ENCODE results near the gene SH3BP2. TPM values are rescaled to one million over a fixed set of nuclear protein-coding genes. Genes with fewer than 3 reads are reported as not detected.

Gene SH3BP2
- total and polyA plus RNA-seq, 4 donors, result 13.6 to 64.6 (median 43.3) TPM

GRCh38 chr4:2873329-2873728 is 80.4 kb downstream of the SH3BP2 start:
- DNase-seq (ENCODE audit: low read depth in 4 of 6, low spot score in 6 of 6), result no peak
- Histone ChIP-seq H3K9me3 (ENCODE audit: control insufficient read depth, insufficient read depth, low read length) (no peaks in the 10 kb centered on the region), H3K4me1 (ENCODE audit: control insufficient read depth, insufficient read depth, low read length) (peaks cover 8% of the 10 kb centered on the region), H3K4me3 (ENCODE audit: low read depth, low read length) (no peak overlapping the region), H3K27ac (ENCODE audit: low read depth, low read length) (no peak overlapping the region), H3K36me3 (ENCODE audit: control insufficient read depth, insufficient read depth, low read length) (peaks cover 14% of the 10 kb centered on the region), H3K27me3 (ENCODE audit: control insufficient read depth, insufficient read depth, low read length) (no peaks in the 10 kb centered on the region)
- WGBS (ENCODE audit: insufficient coverage), result no CpG with 5 or more reads among the region's 1 CpG

DNA sequence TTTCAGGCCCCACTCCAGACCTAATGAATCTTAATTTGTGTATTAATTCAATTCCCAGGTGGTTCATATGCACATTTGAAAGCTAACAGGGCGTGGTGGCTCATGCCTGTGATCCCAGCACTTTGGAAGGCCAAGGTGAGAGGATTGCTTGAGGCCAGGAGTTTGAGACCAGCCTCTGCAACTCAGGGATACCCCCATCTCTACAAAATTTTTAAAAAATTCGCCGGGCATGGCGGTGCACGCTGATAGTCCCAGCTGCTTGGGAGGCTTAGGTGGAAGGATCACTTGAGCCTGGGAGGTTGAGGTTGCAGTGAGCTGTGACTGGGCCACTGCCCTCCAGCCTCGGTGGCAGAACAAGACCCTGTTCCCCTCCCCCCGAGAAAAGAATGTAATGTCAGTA is 82.0 kb downstream of the SH3BP2 start:
- H3K36me3 ChIP-seq (ENCODE audit: control insufficient read depth, insufficient read depth, low read length), result peaks cover 26% of the 10 kb centered on the region
- 100% methylated on average over 1 of the region's 7 CpGs for WGBS (ENCODE audit: insufficient coverage)
- H3K27ac ChIP-seq (ENCODE audit: low read depth, low read length), result no peak overlapping the region
- H3K27me3 ChIP-seq (ENCODE audit: control insufficient read depth, insufficient read depth, low read length), result no peaks in the 10 kb centered on the region
- no peak overlapping the region for H3K4me3 ChIP-seq (ENCODE audit: low read depth, low read length)
- no peaks in the 10 kb centered on the region for H3K4me1 ChIP-seq (ENCODE audit: control insufficient read depth, insufficient read depth, low read length)
- H3K9me3 ChIP-seq (ENCODE audit: control insufficient read depth, insufficient read depth, low read length), result no peaks in the 10 kb centered on the region
- DNase-seq (ENCODE audit: low read depth in 4 of 6, low spot score in 6 of 6), result no peak

GRCh38 chr4:2875556-2875955 is 82.7 kb downstream of the SH3BP2 start:
- 82% methylated on average over 1 of the region's 3 CpGs for WGBS (ENCODE audit: insufficient coverage)

DNA sequence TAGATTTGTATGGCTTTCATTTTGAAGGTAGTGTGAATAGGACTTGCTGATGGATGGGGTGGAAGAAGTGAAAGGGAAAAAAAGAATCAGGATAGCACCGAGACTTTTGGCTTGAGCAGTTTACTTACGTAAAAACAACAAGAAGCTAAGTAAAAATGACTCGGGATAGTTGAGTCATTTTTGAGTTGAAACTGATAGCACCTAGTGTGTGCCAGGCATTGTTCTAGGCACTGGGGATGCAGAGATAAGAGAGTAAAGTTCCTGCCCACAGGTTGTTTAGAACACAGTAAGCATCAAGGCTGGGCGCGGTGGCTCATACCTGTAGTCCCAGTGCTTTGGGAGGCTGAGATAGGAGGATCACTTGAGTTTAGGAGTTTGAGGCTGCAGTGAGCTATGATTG is 85.5 kb downstream of the SH3BP2 start:
- WGBS (ENCODE audit: insufficient coverage), result 93% methylated on average over 5 of the region's 5 CpGs
- H3K4me3 ChIP-seq (ENCODE audit: low read depth, low read length), result no peak overlapping the region
- no peak for DNase-seq (ENCODE audit: low read depth in 4 of 6, low spot score in 6 of 6)
- no peaks in the 10 kb centered on the region for H3K4me1 ChIP-seq (ENCODE audit: control insufficient read depth, insufficient read depth, low read length)
- H3K9me3 ChIP-seq (ENCODE audit: control insufficient read depth, insufficient read depth, low read length), result no peaks in the 10 kb centered on the region
- no peaks in the 10 kb centered on the region for H3K27me3 ChIP-seq (ENCODE audit: control insufficient read depth, insufficient read depth, low read length)
- no peak overlapping the region for H3K27ac ChIP-seq (ENCODE audit: low read depth, low read length)
- peaks cover 26% of the 10 kb centered on the region for H3K36me3 ChIP-seq (ENCODE audit: control insufficient read depth, insufficient read depth, low read length)

More at GRCh38 chr4:2875556-2875955, 82.7 kb downstream of the SH3BP2 start:
- Histone ChIP-seq H3K4me3 (ENCODE audit: low read depth, low read length) (no peak overlapping the region), H3K9me3 (ENCODE audit: control insufficient read depth, insufficient read depth, low read length) (no peaks in the 10 kb centered on the region), H3K36me3 (ENCODE audit: control insufficient read depth, insufficient read depth, low read length) (peaks cover 26% of the 10 kb centered on the region), H3K4me1 (ENCODE audit: control insufficient read depth, insufficient read depth, low read length) (no peaks in the 10 kb centered on the region), H3K27ac (ENCODE audit: low read depth, low read length) (no peak overlapping the region), H3K27me3 (ENCODE audit: control insufficient read depth, insufficient read depth, low read length) (no peaks in the 10 kb centered on the region)
- no peak for DNase-seq (ENCODE audit: low read depth in 4 of 6, low spot score in 6 of 6)

- no peak for DNase-seq (ENCODE audit: low read depth in 4 of 6, low spot score in 6 of 6)
- Histone ChIP-seq H3K36me3 (ENCODE audit: control insufficient read depth, insufficient read depth, low read length) (peaks cover 31% of the 10 kb centered on the region), H3K27ac (ENCODE audit: low read depth, low read length) (no peak overlapping the region), H3K4me1 (ENCODE audit: control insufficient read depth, insufficient read depth, low read length) (no peaks in the 10 kb centered on the region), H3K27me3 (ENCODE audit: control insufficient read depth, insufficient read depth, low read length) (no peaks in the 10 kb centered on the region), H3K4me3 (ENCODE audit: low read depth, low read length) (no peak overlapping the region), H3K9me3 (ENCODE audit: control insufficient read depth, insufficient read depth, low read length) (no peaks in the 10 kb centered on the region)
- 94% methylated on average over 3 of the region's 5 CpGs for WGBS (ENCODE audit: insufficient coverage)
Measured at GRCh38 chr4:2879026-2879425, 86.1 kb downstream of the SH3BP2 start.

- no peak overlapping the region for H3K4me3 ChIP-seq (ENCODE audit: low read depth, low read length)
- no peaks in the 10 kb centered on the region for H3K27me3 ChIP-seq (ENCODE audit: control insufficient read depth, insufficient read depth, low read length)
- DNase-seq (ENCODE audit: low read depth in 4 of 6, low spot score in 6 of 6), result no peak
- H3K4me1 ChIP-seq (ENCODE audit: control insufficient read depth, insufficient read depth, low read length), result peaks cover 2% of the 10 kb centered on the region
- H3K27ac ChIP-seq (ENCODE audit: low read depth, low read length), result no peak overlapping the region
- no CpG with 5 or more reads among the region's 3 CpGs for WGBS (ENCODE audit: insufficient coverage)
- H3K36me3 ChIP-seq (ENCODE audit: control insufficient read depth, insufficient read depth, low read length), result peaks cover 37% of the 10 kb centered on the region
- H3K9me3 ChIP-seq (ENCODE audit: control insufficient read depth, insufficient read depth, low read length), result no peaks in the 10 kb centered on the region
Measured at GRCh38 chr4:2881431-2881830, 88.5 kb downstream of the SH3BP2 start.

DNA sequence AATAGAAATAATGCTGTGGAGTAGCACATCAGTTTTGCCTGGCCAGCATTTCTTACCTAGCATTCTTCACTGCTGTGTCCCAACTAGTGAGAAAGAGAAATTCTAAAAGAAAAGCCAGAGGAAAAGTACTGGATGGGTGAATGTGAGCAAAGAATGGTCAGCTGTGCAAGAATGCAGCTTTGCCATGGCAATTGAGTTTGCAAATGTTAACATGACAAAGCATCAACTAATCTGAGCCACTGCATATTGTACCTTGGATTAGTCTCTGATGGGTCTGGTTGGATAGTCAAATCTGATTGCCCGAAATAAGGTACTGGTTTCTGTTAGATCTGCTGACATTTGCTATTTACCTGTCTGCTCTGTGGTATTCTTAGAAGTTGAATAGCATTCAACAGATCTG is 89.5 kb downstream of the SH3BP2 start:
- H3K4me1 ChIP-seq (ENCODE audit: control insufficient read depth, insufficient read depth, low read length), result peaks cover 4% of the 10 kb centered on the region
- H3K36me3 ChIP-seq (ENCODE audit: control insufficient read depth, insufficient read depth, low read length), result peaks cover 41% of the 10 kb centered on the region
- no peaks in the 10 kb centered on the region for H3K9me3 ChIP-seq (ENCODE audit: control insufficient read depth, insufficient read depth, low read length)
- WGBS (ENCODE audit: insufficient coverage), result no CpG with 5 or more reads among the region's 1 CpG
- no peak overlapping the region for H3K4me3 ChIP-seq (ENCODE audit: low read depth, low read length)
- no peak overlapping the region for H3K27ac ChIP-seq (ENCODE audit: low read depth, low read length)
- no peaks in the 10 kb centered on the region for H3K27me3 ChIP-seq (ENCODE audit: control insufficient read depth, insufficient read depth, low read length)
- no peak for DNase-seq (ENCODE audit: low read depth in 4 of 6, low spot score in 6 of 6)

GRCh38 chr4:2886161-2886560 is 93.3 kb downstream of the SH3BP2 start:
- Histone ChIP-seq H3K9me3 (ENCODE audit: control insufficient read depth, insufficient read depth, low read length) (no peaks in the 10 kb centered on the region), H3K27ac (ENCODE audit: low read depth, low read length) (no peak overlapping the region), H3K27me3 (ENCODE audit: control insufficient read depth, insufficient read depth, low read length) (no peaks in the 10 kb centered on the region), H3K36me3 (ENCODE audit: control insufficient read depth, insufficient read depth, low read length) (peaks cover 37% of the 10 kb centered on the region), H3K4me1 (ENCODE audit: control insufficient read depth, insufficient read depth, low read length) (peaks cover 7% of the 10 kb centered on the region), H3K4me3 (ENCODE audit: low read depth, low read length) (no peak overlapping the region)
- DNase-seq (ENCODE audit: low read depth in 4 of 6, low spot score in 6 of 6), result no peak
- 88% methylated on average over 7 of the region's 9 CpGs for WGBS (ENCODE audit: insufficient coverage)

GRCh38 chr4:2886622-2887021 is 93.7 kb downstream of the SH3BP2 start:
- 77% methylated on average over 6 of the region's 6 CpGs for WGBS (ENCODE audit: insufficient coverage)
- peak in 1 of 6 donors; percentile 59 for DNase-seq (ENCODE audit: low read depth in 4 of 6, low spot score in 6 of 6)
- H3K36me3 ChIP-seq (ENCODE audit: control insufficient read depth, insufficient read depth, low read length), result peaks cover 37% of the 10 kb centered on the region
- no peak overlapping the region for H3K4me3 ChIP-seq (ENCODE audit: low read depth, low read length)
- peaks cover 8% of the 10 kb centered on the region for H3K4me1 ChIP-seq (ENCODE audit: control insufficient read depth, insufficient read depth, low read length)
- no peak overlapping the region for H3K27ac ChIP-seq (ENCODE audit: low read depth, low read length)
- no peaks in the 10 kb centered on the region for H3K27me3 ChIP-seq (ENCODE audit: control insufficient read depth, insufficient read depth, low read length)
- no peaks in the 10 kb centered on the region for H3K9me3 ChIP-seq (ENCODE audit: control insufficient read depth, insufficient read depth, low read length)

- DNase-seq (ENCODE audit: low read depth in 4 of 6, low spot score in 6 of 6), result no peak
- no peaks in the 10 kb centered on the region for H3K27me3 ChIP-seq (ENCODE audit: control insufficient read depth, insufficient read depth, low read length)
- H3K27ac ChIP-seq (ENCODE audit: low read depth, low read length), result no peak overlapping the region
- no peaks in the 10 kb centered on the region for H3K9me3 ChIP-seq (ENCODE audit: control insufficient read depth, insufficient read depth, low read length)
- H3K36me3 ChIP-seq (ENCODE audit: control insufficient read depth, insufficient read depth, low read length), result peaks cover 37% of the 10 kb centered on the region
- H3K4me1 ChIP-seq (ENCODE audit: control insufficient read depth, insufficient read depth, low read length), result peaks cover 8% of the 10 kb centered on the region
- H3K4me3 ChIP-seq (ENCODE audit: low read depth, low read length), result no peak overlapping the region
- 93% methylated on average over 3 of the region's 3 CpGs for WGBS (ENCODE audit: insufficient coverage)
Measured at GRCh38 chr4:2887343-2887742, 94.5 kb downstream of the SH3BP2 start.

Data from spinal cord (tissue), 10 donors.